Tibial nerve (tissue), 3 donors: ENCODE data around the gene BCAR3.

Experiments used
- CTCF ChIP-seq, 5 experiments: fragments of 200-600 bp in 3 of 5; fragments of 450-650 bp in 2 of 5; sonication (generic) in 3 of 5; IDR thresholded peaks; one replicate each; pipeline ENCODE4 v1.5.1; 2016 to 2019; ENCODE audit warnings: antibody characterized with exemption in 5 of 5, mild to moderate bottlenecking in 3 of 5, moderate library complexity in 2 of 5
- POLR2A ChIP-seq, 2 donors: fragments of 450-650 bp; IDR thresholded peaks; one replicate each; pipeline ENCODE4 v1.6.1; 2017; ENCODE audit warnings: antibody characterized with exemption in 2 of 2, mild to moderate bottlenecking in 2 of 2, moderate library complexity in 2 of 2

- TF ChIP-seq CTCF (IDR thresholded peaks at IDR 0.05) (no peak), POLR2A (IDR thresholded peaks at IDR 0.05) (no peak)
Observed at GRCh38 chr1:93604411-93604810, 77.2 kb downstream of the BCAR3 start.
